Mammary epithelial cell (primary cell): ENCODE data around the gene FUS.

Source experiments
- CTCF ChIP-seq, 2 donors: IDR thresholded peaks in 1 of 2; conservative IDR thresholded peaks in 1 of 2; 2 replicates each; pipeline ENCODE4 v1.5.1; 2011 to 2012; ENCODE audit warnings: inconsistent platforms in 2 of 2, low read length in 2 of 2, mild to moderate bottlenecking in 2 of 2, control low read depth in 1 of 2, low read depth in 1 of 2; ENCODE audit not compliant: insufficient read depth in 1 of 2; ENCODE audit errors: extremely low read depth in 1 of 2
- EZH2 ChIP-seq: IDR thresholded peaks from 2 replicates; pipeline ENCODE4 v1.6.1; 2012; ENCODE audit warnings: low read length, inconsistent platforms, borderline replicate concordance

DNA sequence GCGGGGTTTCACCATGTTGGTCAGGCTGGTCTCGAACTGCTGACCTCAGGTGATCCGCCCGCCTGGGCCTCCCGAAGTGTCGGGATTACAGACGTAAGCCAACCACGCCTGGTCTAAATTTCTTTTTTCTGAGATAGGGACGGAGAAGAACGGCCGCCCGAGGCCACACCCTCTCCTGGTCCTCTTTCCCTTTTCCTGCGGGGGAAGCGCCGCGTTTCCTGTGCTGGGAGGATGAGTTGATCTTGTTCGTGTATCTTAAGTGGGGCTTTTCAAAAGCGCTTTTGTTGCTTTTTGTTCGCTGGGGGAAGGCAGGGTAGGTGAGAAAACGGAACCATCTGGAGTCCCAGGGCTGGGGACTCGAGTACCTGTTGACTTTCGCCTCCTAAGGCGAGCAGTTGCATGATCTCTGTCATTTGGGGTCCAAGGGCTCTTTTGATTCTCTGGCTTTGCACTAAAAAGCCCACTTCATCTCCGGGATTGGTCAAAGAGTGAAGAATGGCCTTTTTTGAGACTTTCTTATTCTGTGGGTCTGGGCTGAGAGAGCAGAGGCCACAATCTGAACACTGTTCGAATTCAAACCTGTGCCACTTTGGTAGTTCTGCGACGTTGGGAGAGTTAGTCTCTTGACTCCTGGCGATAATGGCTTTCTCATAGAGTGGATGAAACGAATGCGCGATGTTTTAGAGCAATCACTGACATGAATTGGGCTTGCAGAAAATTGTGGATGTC is 1.3 kb downstream of the FUS start:
- TF ChIP-seq CTCF (conservative IDR thresholded peaks at IDR 0.05 in 1 of 2, IDR thresholded peaks at IDR 0.05 in 1 of 2; ENCODE audit: extremely low read depth in 1 of 2, insufficient read depth in 1 of 2, low read depth in 1 of 2, low read length in 2 of 2) (no peak), EZH2 (no peak)
